HG03378 (cell line): ENCODE data around the gene SPDYE5.
"Not testable (repeated sequence)": the region's sequence is repeated elsewhere in the genome, so short reads cannot be mapped to it uniquely, and the experiment has no call there.

Source experiments
- ATAC-seq: cut with Tn5 transposase; IDR thresholded peaks from one replicate; pipeline ENCODE4 v1.9.1; 2021; ENCODE audit warnings: mild to moderate bottlenecking, moderate library complexity; ENCODE audit not compliant: unreplicated experiment

The SPDYE5 gene

GRCh38 chr7:75492020-75492419 is at the start of gene SPDYE5:
SPDYE5 (plus strand) TSS chr7:75492320; CDS start chr7:75494048, 1,728 bp downstream.
- ATAC-seq: not testable (repeated sequence)

GRCh38 chr7:75442465-75443111 is 49.5 kb upstream of the SPDYE5 start:
- ATAC-seq: peak; percentile 79

GRCh38 chr7:75449946-75450345 is 42.2 kb upstream of the SPDYE5 start:
- ATAC-seq: not testable (repeated sequence)

GRCh38 chr7:75452494-75452955 is 39.6 kb upstream of the SPDYE5 start:
- ATAC-seq: peak; percentile 81

GRCh38 chr7:75456403-75456802 is 35.7 kb upstream of the SPDYE5 start:
- not testable (repeated sequence) for ATAC-seq

GRCh38 chr7:75458034-75458433 is 34.1 kb upstream of the SPDYE5 start:
- not testable (repeated sequence) for ATAC-seq

- not testable (repeated sequence) for ATAC-seq
Observed at GRCh38 chr7:75460541-75460940, 31.6 kb upstream of the SPDYE5 start.

- ATAC-seq: not testable (repeated sequence)
Observed at GRCh38 chr7:75470166-75470565, 22.0 kb upstream of the SPDYE5 start.

GRCh38 chr7:75477457-75477856 is 14.7 kb upstream of the SPDYE5 start:
- ATAC-seq: not testable (repeated sequence)

GRCh38 chr7:75480313-75480712 is 11.8 kb upstream of the SPDYE5 start:
- ATAC-seq: not testable (repeated sequence)

GRCh38 chr7:75485355-75485978 is 6.7 kb upstream of the SPDYE5 start:
- ATAC-seq: not testable (repeated sequence)

GRCh38 chr7:75485979-75486643 is 6.0 kb upstream of the SPDYE5 start, which contains the start of gene POM121C:
POM121C (minus strand) TSS chr7:75486299; CDS start chr7:75441496, 44,803 bp downstream.
- ATAC-seq: peak; percentile 91

- not testable (repeated sequence) for ATAC-seq
Observed at GRCh38 chr7:75509033-75509432, 16.9 kb downstream of the SPDYE5 start.

- not testable (repeated sequence) for ATAC-seq
Observed at GRCh38 chr7:75518842-75519241, 26.7 kb downstream of the SPDYE5 start.

- ATAC-seq: not testable (repeated sequence)
Observed at GRCh38 chr7:75521727-75522126, 29.6 kb downstream of the SPDYE5 start.

GRCh38 chr7:75527224-75527722 is 35.2 kb downstream of the SPDYE5 start:
- ATAC-seq: not testable (repeated sequence)

GRCh38 chr7:75531359-75531821 is 39.3 kb downstream of the SPDYE5 start:
- no peak for ATAC-seq

- no peak for ATAC-seq
Observed at GRCh38 chr7:75532639-75533038, 40.5 kb downstream of the SPDYE5 start.

- ATAC-seq: no peak
Observed at GRCh38 chr7:75533926-75534325, 41.8 kb downstream of the SPDYE5 start.

- peak; percentile 92 for ATAC-seq
Observed at GRCh38 chr7:75534727-75535307, 42.7 kb downstream of the SPDYE5 start.

- no peak for ATAC-seq
Observed at GRCh38 chr7:75536491-75536890, 44.4 kb downstream of the SPDYE5 start.
